ENCODE data around the gene LNPEP. TPM values are rescaled to one million over a fixed set of nuclear protein-coding genes. Genes with fewer than 3 reads are reported as not detected.

The LNPEP gene
- total RNA-seq, 1 donor from 2014 or later: 13.2 TPM

GRCh38 chr5:97070234-97070633, 134.4 kb downstream of the LNPEP start:
- no peak for TF ChIP-seq CTCF (IDR thresholded peaks at IDR 0.05; ENCODE audit: unreplicated experiment)
- no peak overlapping the region for H3K27ac Mint-ChIP-seq (ENCODE audit: unreplicated experiment)
- no peaks in the 10 kb centered on the region for H3K36me3 Mint-ChIP-seq (ENCODE audit: low read depth, unreplicated experiment)
- H3K4me1 Mint-ChIP-seq (ENCODE audit: unreplicated experiment): peaks cover 5% of the 10 kb centered on the region
- no peak overlapping the region for H3K4me3 Mint-ChIP-seq (ENCODE audit: unreplicated experiment)
- no peaks in the 10 kb centered on the region for H3K9me3 Mint-ChIP-seq (ENCODE audit: unreplicated experiment)
- DNase-seq (ENCODE audit: low spot score): no peak
- H3K27me3 Mint-ChIP-seq (ENCODE audit: unreplicated experiment): no peaks in the 10 kb centered on the region

- Mint-ChIP-seq H3K27me3 (ENCODE audit: unreplicated experiment) (no peaks in the 10 kb centered on the region), H3K4me1 (ENCODE audit: unreplicated experiment) (no peaks in the 10 kb centered on the region), H3K9me3 (ENCODE audit: unreplicated experiment) (no peaks in the 10 kb centered on the region), H3K27ac (ENCODE audit: unreplicated experiment) (no peak overlapping the region), H3K36me3 (ENCODE audit: low read depth, unreplicated experiment) (no peaks in the 10 kb centered on the region), H3K4me3 (ENCODE audit: unreplicated experiment) (no peak overlapping the region)
- TF ChIP-seq CTCF (IDR thresholded peaks at IDR 0.05; ENCODE audit: unreplicated experiment): no peak
- no peak for DNase-seq (ENCODE audit: low spot score)
These were observed 135.2 kb downstream of the LNPEP start for GRCh38 chr5:97071101-97071500.

- TF ChIP-seq CTCF (IDR thresholded peaks at IDR 0.05; ENCODE audit: unreplicated experiment): no peak
- Mint-ChIP-seq H3K27ac (ENCODE audit: unreplicated experiment) (no peak overlapping the region), H3K27me3 (ENCODE audit: unreplicated experiment) (no peaks in the 10 kb centered on the region), H3K9me3 (ENCODE audit: unreplicated experiment) (no peaks in the 10 kb centered on the region), H3K4me1 (ENCODE audit: unreplicated experiment) (no peaks in the 10 kb centered on the region), H3K36me3 (ENCODE audit: low read depth, unreplicated experiment) (no peaks in the 10 kb centered on the region), H3K4me3 (ENCODE audit: unreplicated experiment) (no peak overlapping the region)
- no peak for DNase-seq (ENCODE audit: low spot score)
These were observed 136.1 kb downstream of the LNPEP start for GRCh38 chr5:97071993-97072392.

GRCh38 chr5:97072696-97073095, 136.8 kb downstream of the LNPEP start:
- no peak for DNase-seq (ENCODE audit: low spot score)
- Mint-ChIP-seq H3K4me1 (ENCODE audit: unreplicated experiment) (no peaks in the 10 kb centered on the region), H3K27ac (ENCODE audit: unreplicated experiment) (no peak overlapping the region), H3K4me3 (ENCODE audit: unreplicated experiment) (no peak overlapping the region), H3K36me3 (ENCODE audit: low read depth, unreplicated experiment) (no peaks in the 10 kb centered on the region), H3K27me3 (ENCODE audit: unreplicated experiment) (no peaks in the 10 kb centered on the region), H3K9me3 (ENCODE audit: unreplicated experiment) (no peaks in the 10 kb centered on the region)
- TF ChIP-seq CTCF (IDR thresholded peaks at IDR 0.05; ENCODE audit: unreplicated experiment): no peak

- Mint-ChIP-seq H3K27me3 (ENCODE audit: unreplicated experiment) (no peaks in the 10 kb centered on the region), H3K4me3 (ENCODE audit: unreplicated experiment) (no peak overlapping the region), H3K27ac (ENCODE audit: unreplicated experiment) (no peak overlapping the region), H3K9me3 (ENCODE audit: unreplicated experiment) (no peaks in the 10 kb centered on the region), H3K4me1 (ENCODE audit: unreplicated experiment) (no peaks in the 10 kb centered on the region), H3K36me3 (ENCODE audit: low read depth, unreplicated experiment) (no peaks in the 10 kb centered on the region)
- no peak for TF ChIP-seq CTCF (IDR thresholded peaks at IDR 0.05; ENCODE audit: unreplicated experiment)
- no peak for DNase-seq (ENCODE audit: low spot score)
These were observed 137.5 kb downstream of the LNPEP start for GRCh38 chr5:97073420-97073819.
